Activated CD8-positive, alpha-beta T cell treated with anti-CD3 and anti-CD28 coated beads for 36 hours (primary cell): ENCODE measurements around the gene FUT1. TPM values are rescaled to one million over a fixed set of nuclear protein-coding genes. Genes with fewer than 3 reads are reported as not detected.

Source experiments
- ATAC-seq: fragments of 200-7000 bp; cut with Tn5 transposase; one replicate; pipeline ENCODE4 v1.10.0; 2021; ENCODE audit warnings: mild to moderate bottlenecking, moderate library complexity
- CTCF ChIA-PET: fragments of 350-600 bp; sonication (Branson Sonifier 250); formaldehyde crosslinking; loops from one replicate; lab custom pipeline; 2021; ENCODE audit warnings: antibody characterized with exemption; lab: Charles Lee
- POLR2A ChIA-PET: fragments of 350-600 bp; sonication (Branson Sonifier 250); formaldehyde crosslinking; loops from one replicate; lab custom pipeline; 2021; ENCODE audit warnings: antibody characterized with exemption; lab: Charles Lee
- DNase-seq: peaks from one replicate; pipeline ENCODE4 v3.0.0-alpha.2; 2020
- H3K27ac Mint-ChIP-seq: one replicate; pipeline ENCODE4 v1.8.0; 2021; ENCODE audit warnings: mild to moderate bottlenecking, mixed read lengths
- H3K27me3 Mint-ChIP-seq: one replicate; pipeline ENCODE4 v1.8.0; 2021; ENCODE audit warnings: mixed read lengths
- H3K36me3 Mint-ChIP-seq: one replicate; pipeline ENCODE4 v1.8.0; 2021; ENCODE audit warnings: low read depth, mixed read lengths
- H3K4me1 Mint-ChIP-seq: one replicate; pipeline ENCODE4 v1.8.0; 2021; ENCODE audit warnings: low read depth, mixed read lengths
- H3K4me3 Mint-ChIP-seq: one replicate; pipeline ENCODE4 v1.8.0; 2021; ENCODE audit warnings: mild to moderate bottlenecking, moderate library complexity, mixed read lengths
- H3K9me3 Mint-ChIP-seq: one replicate; pipeline ENCODE4 v1.8.0; 2021; ENCODE audit warnings: mixed read lengths
- CTCF ChIP-seq: fragments of 200-600 bp; IDR thresholded peaks from one replicate; pipeline ENCODE4 v1.8.0; 2022; ENCODE audit warnings: antibody characterized with exemption, mild to moderate bottlenecking
- intact Hi-C: fragments of 100-400 bp; cut with micrococcal nuclease; formaldehyde crosslinking; loops from one replicate; pipeline ENCODE4 v1.10.0; 2022
- total RNA-seq, 2 experiments: library from RNA; stranded (reverse); gene quantifications; one replicate each; pipeline ENCODE4 v1.2.3, GENCODE V29; 2021

Gene FUT1
- total RNA-seq, 2 experiments from 2014 or later = 0.09 to 0.11 TPM

- peaks cover 6% of the 10 kb centered on the region for H3K4me1 Mint-ChIP-seq
- no peaks in the 10 kb centered on the region for H3K27me3 Mint-ChIP-seq
- intact Hi-C loops = no loop called here
- peaks cover 4% of the 10 kb centered on the region for H3K9me3 Mint-ChIP-seq
- POLR2A ChIA-PET = no interaction called here
- no peak overlapping the region for H3K27ac Mint-ChIP-seq
- H3K4me3 Mint-ChIP-seq = no peak overlapping the region
- CTCF ChIA-PET = no interaction called here
- DNase-seq = no peak
- peaks cover 4% of the 10 kb centered on the region for H3K36me3 Mint-ChIP-seq
- ATAC-seq = no peak
- no peak for TF ChIP-seq CTCF
These were observed 21.0 kb downstream of the FUT1 start for GRCh38 chr19:48731452-48731851.

GRCh38 chr19:48728911-48729664, 23.4 kb downstream of the FUT1 start:
- Mint-ChIP-seq H3K9me3 (peaks cover 17% of the 10 kb centered on the region), H3K4me3 (no peak overlapping the region), H3K27me3 (no peaks in the 10 kb centered on the region), H3K36me3 (peaks cover 15% of the 10 kb centered on the region), H3K27ac (no peak overlapping the region), H3K4me1 (peaks cover 19% of the 10 kb centered on the region)
- ATAC-seq = no peak
- intact Hi-C loops = no loop called here
- TF ChIP-seq CTCF = no peak
- ChIA-PET POLR2A (interaction anchor here (1.3 kb wide), 1 partner anchor 8 kb away, joined by 4 read pairs; no protein-coding TSS in a partner anchor), CTCF (no interaction called here)
- no peak for DNase-seq

- DNase-seq = peak; percentile 52
- intact Hi-C loops = no loop called here
- H3K4me1 Mint-ChIP-seq = peaks cover 20% of the 10 kb centered on the region
These were observed 25.9 kb downstream of the FUT1 start for GRCh38 chr19:48726556-48726955.

DNA sequence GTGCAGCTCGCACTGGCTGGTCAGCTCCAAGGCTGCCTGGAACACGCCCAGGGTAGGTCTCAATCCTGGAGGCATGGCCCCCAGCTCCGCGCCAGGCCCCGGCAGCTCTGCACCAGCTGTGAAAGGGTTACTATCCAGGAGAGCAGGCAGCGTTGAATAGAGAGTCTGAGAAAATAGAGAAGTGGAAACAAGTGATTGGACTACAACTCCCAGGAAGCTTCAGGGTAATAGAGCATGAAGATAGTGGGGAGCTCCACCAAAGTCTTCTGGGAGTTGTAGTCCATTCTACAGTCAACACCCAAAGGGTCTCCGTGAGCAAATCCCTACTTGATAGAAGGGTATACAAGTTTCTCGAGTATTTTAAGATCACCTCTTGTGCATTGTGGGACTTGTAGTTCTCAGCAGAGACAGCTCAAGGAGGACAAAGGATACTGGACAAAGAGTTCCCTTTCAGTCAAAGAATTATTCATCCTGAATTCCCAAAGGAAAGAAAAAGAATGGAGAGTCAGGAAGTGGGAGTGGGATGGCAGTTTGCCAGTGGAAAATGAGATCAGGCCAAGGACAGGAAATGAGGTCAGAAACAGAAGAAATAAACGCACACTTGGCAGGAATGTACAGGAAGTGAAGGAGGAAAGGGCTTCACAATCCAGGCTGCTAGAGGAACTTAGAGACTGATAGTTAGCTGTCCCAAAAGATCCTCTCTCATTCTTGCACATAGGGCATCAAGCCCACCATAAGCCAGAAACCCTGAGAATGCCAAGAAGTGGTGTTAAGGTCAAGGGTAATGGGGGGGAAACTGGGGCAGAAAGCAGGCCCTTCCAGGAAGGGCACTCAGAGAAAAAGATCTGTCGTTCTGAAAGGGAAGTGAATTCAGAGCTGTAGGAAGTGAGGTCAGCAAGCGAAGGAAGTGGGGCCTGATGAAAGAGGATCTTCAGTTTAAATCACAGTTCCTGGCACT, 27.4 kb downstream of the FUT1 start:
- peak; percentile 61 for ATAC-seq
- ChIA-PET CTCF (interaction anchor here (0.7 to 3.0 kb wide), 8 partner anchors 8 to 117 kb away, joined by 3 to 19 read pairs (median 4); partner anchors contain the start of gene CA11), POLR2A (interaction anchor here (0.6 to 1.5 kb wide), 6 partner anchors 9 to 101 kb away, joined by 3 to 5 read pairs (median 3); partner anchors contain the start of genes BCAT2 and RASIP1)
- intact Hi-C loops = no loop called here
- peak; percentile 50 for DNase-seq
- Mint-ChIP-seq H3K36me3 (peaks cover 15% of the 10 kb centered on the region), H3K9me3 (peaks cover 17% of the 10 kb centered on the region), H3K27me3 (no peaks in the 10 kb centered on the region), H3K4me1 (peaks cover 22% of the 10 kb centered on the region), H3K27ac (peak overlapping the region; percentile 96), H3K4me3 (no peak overlapping the region)
- no peak for TF ChIP-seq CTCF

More at GRCh38 chr19:48726556-48726955, 25.9 kb downstream of the FUT1 start:
- ChIA-PET CTCF (interaction anchor here (1.0 to 3.0 kb wide), 2 partner anchors 12 to 71 kb away, joined by 3 to 19 read pairs; no protein-coding TSS in a partner anchor), POLR2A (interaction anchor here (0.5 to 1.1 kb wide), 2 partner anchors 13 to 281 kb away, joined by 3 to 5 read pairs; partner anchors contain the start of genes GRWD1 and RASIP1)
- no peak for TF ChIP-seq CTCF
- H3K9me3 Mint-ChIP-seq = peaks cover 17% of the 10 kb centered on the region
- no peaks in the 10 kb centered on the region for H3K27me3 Mint-ChIP-seq
- peak overlapping the region; percentile 86 for H3K27ac Mint-ChIP-seq
- peaks cover 15% of the 10 kb centered on the region for H3K36me3 Mint-ChIP-seq
- peak; percentile 48 for ATAC-seq
- H3K4me3 Mint-ChIP-seq = no peak overlapping the region
